H1 (cell line): ENCODE data around the gene AKR1B15. TPM values are rescaled to one million over a fixed set of nuclear protein-coding genes. Genes with fewer than 3 reads are reported as not detected.

Source experiments
- GABPA ChIP-seq: IDR thresholded peaks from 2 replicates; pipeline ENCODE4 v1.6.1; 2011; ENCODE audit warnings: mild to moderate bottlenecking, low read length, moderate library complexity, borderline replicate concordance; ENCODE audit not compliant: insufficient read depth
- HDAC2 ChIP-seq, 2 experiments: fragments of 300-600 bp in 1 of 2; sonication (generic) in 1 of 2; IDR thresholded peaks; 2 replicates each; pipeline ENCODE4 v1.6.1; 2011 to 2012; ENCODE audit warnings: low read depth in 2 of 2, low read length in 2 of 2, mild to moderate bottlenecking in 2 of 2, moderate library complexity in 2 of 2, borderline replicate concordance in 1 of 2, inconsistent platforms in 1 of 2
- RNF2 ChIP-seq: fragments of 200-900, 300-1000 bp; sonication (generic); IDR thresholded peaks from 2 replicates; pipeline ENCODE4 v1.7.1; 2016; ENCODE audit warnings: borderline replicate concordance, low read depth, mild to moderate bottlenecking, antibody characterized with exemption, low read length; ENCODE audit not compliant: poor library complexity, severe bottlenecking; ENCODE audit errors: missing control alignments
- SUZ12 ChIP-seq: fragments of 200-600 bp; sonication (generic); IDR thresholded peaks from 2 replicates; pipeline ENCODE4 v1.6.1; 2012; ENCODE audit warnings: mild to moderate bottlenecking, inconsistent platforms, low read length, moderate library complexity, mixed read lengths
- TEAD4 ChIP-seq: IDR thresholded peaks from 2 replicates; pipeline ENCODE4 v1.6.1; 2012; ENCODE audit warnings: low read depth, low read length, inconsistent platforms, mixed read lengths
- polyA plus RNA-seq, 7 experiments: library from polyadenylated mRNA; depleted of rRNA in 3 of 7; stranded (reverse) in 5 of 7; unstranded in 2 of 7; fragments of >200 nt in 5 of 7; fragments of 200-250 nt in 2 of 7; gene quantifications; 1 replicate in 5 of 7; 2 replicates in 1 of 7; 4 replicates in 1 of 7; pipeline versions ENCODE4 v1.2.1 to v1.2.3, GENCODE V29; 2011 to 2013; ENCODE audit warnings: missing spikeins in 2 of 7, mixed read lengths in 2 of 7
- total RNA-seq: library from RNA; stranded (reverse); fragmentation: NEBNext Ultra II Directional; extraction: Animal tissue kit (Norgen Biotek cat#: 25700); gene quantifications from 2 replicates; pipeline ENCODE4 v1.2.1, GENCODE V29; 2021

The AKR1B15 gene
- total and polyA plus RNA-seq, 2 of the 8 experiments (the other 6 are each of a cell fraction or from before 2014, with no cell fraction given): 0.15 to 0.47 TPM

GRCh38 chr7:134532954-134533218 is 16.0 kb upstream of the AKR1B15 start (continued):
- TF ChIP-seq RNF2: no peak
- TF ChIP-seq HDAC2 (IDR thresholded peaks at IDR 0.05; ENCODE audit: borderline replicate concordance in 1 of 2, low read depth in 2 of 2, low read length in 2 of 2): no peak
- no peak for TF ChIP-seq SUZ12
- no peak for TF ChIP-seq TEAD4
- no peak for TF ChIP-seq GABPA
